Umbilical cord (tissue), 2 donors: ENCODE data around the gene PHF3. TPM values are rescaled to one million over a fixed set of nuclear protein-coding genes. Genes with fewer than 3 reads are reported as not detected.

Experiments
- DNase-seq: peaks from one replicate; pipeline ENCODE4 v3.0.0-alpha.2; 2015; ENCODE audit warnings: low spot score
- total RNA-seq: library from RNA; depleted of rRNA; stranded (reverse); fragments of >200 nt; gene quantifications from one replicate; pipeline ENCODE4 v1.2.3, GENCODE V29; 2014; ENCODE audit warnings: low replicate concordance; ENCODE audit not compliant: insufficient read depth

The PHF3 gene
- 91.2 TPM for total RNA-seq

DNA sequence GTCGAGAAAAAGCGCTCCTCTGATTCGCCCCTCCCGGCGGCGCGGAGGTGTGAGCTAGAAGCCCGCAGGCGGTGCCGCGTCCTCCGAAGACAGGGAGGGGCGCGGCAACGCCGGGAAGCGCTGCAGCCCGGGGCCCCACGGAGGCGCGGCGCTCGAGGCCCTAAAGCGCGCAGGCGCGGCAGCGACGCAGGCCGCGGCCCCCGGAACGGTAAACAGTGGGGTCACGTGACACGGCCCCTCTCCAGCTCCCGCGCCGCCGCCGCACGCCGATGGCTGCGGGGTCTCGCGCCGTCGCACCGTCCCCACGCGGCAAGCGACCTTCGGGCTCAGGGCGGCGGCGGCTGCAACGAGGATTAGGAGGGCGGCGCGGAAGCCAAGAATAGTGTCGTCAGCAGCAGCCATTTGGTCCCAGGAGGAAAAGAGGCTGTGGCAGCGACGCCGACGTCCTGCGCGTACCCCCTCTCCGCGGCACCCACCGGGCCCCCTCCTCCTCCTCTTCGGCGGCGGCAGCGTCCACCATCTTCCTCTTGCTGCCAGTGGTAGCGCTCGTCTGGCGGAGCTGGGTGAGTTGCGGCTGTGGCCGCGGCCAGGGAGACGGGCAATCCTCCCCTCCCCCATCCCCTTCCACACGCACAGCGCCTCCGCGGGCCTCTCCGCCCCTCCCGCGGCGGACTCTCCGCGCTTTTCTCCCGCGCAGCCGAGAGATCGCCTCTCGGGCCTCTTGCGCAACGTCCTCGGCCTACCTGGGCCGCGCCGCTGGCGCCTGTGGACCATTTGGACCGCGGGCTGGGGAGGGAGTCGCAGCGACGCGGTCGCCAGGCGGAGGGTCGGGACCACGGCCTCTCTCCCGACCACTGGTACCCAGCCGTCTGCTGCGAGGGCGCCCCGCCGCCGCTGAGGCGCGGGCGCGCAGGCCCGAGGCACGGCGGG is at the start of gene PHF3:
Gene PHF3 (plus strand): TSS at position 215 of the 930 bp plus-strand sequence. CDS start 10,750 bp downstream, outside the sequence.
- peak; percentile 97 for DNase-seq

DNA sequence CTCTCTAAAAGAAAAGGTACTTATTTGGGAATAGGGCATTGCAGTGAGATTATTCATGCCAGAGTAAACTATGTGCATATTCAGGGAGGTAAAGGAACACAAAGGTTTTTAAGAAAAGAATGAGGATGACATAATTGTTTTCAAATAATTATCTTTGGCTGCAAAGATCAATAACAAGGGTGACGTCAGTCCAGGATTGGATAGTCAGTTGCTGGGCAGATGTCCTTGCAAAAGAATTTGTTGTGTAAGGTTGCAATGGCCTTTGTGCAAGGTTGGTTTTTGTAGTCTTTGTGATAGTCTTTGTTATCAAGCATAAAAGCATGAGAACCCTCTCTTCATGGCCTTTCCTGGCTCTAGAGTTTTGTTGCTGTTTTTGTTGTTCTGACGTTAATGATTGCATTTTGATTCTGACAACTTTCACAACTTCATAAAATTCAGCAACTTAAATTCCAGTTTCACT is 45.6 kb upstream of the PHF3 start:
- no peak for DNase-seq

DNA sequence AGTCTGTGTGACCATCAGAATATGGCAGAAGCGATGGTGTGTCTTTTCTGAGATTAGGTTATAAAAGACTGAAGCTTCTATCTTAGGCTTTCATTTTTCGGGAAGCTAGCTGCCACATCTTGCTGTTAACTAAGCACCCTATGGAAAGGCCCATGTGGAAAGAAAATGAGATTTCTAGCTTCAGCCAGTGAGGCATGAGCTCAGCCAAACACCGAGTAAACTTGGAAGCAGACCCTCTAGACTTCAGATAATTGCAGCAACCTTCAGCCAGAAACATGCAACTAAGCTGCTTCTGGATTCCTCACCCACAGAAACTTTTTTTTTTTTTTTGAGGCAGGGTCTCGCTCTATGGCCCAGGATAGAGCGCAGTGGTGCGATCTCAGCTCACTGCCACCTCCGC is 42.7 kb upstream of the PHF3 start:
- DNase-seq = no peak

DNA sequence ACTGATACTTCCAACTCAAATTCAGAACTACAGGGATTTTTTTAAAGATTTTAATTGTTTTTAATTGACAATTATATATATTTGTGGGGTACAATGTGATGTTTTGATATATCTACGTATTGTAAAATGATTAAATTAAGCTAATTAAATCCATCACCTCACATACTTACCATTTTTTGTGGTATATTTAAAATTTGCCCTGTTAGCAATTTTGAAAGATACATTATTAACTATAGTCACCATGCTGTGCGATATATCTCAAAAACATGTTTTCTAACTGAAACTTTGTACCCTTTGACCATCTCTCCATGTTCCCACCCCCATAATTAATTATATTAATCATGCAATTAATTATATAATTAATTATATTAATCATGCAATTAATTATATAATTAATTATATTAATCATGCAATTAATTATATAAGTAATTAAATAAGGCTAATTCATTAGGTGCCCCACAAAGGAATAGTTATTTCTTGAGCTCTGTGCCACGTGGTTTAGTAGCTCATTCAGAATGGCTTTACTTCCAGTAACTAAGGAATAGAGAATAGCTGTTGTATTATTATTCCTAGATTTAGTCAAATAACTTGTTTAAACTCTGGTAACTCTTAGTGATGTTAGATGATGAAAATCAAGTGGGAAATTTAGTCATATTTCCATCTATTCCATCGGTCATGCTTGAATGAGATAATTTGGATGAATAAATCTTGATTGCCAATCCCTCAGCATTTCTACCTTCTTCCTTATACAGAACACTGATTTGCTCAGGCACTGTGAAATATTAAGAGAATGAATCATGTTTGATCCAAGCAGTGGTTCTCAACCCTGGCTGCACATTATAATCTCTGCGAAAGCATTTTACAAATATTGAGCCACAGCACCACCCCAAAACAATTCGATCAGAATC is 38.2 kb upstream of the PHF3 start:
- no peak for DNase-seq

- DNase-seq = peak; percentile 80
These were observed 37.3 kb upstream of the PHF3 start for GRCh38 chr6:63598049-63599036.

DNA sequence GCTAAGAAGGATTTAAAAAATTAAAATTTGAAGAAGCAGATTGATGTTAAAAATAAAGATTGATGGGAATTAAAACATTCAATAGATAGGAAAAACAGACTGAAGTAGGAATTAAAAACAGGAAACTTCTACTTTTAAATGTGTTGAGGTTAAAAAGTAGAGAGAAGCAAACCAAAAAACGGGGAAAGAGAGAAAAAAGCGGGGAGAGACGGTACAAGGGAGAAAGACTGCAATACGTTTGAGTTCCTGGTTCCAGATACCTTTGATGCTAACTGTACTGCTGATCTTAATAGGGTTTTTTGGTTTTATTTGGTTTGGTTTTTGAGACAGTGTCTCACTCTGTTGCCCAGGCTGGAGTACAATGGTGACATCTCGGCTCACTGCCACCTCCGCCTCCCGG is 36.4 kb upstream of the PHF3 start:
- no peak for DNase-seq

DNA sequence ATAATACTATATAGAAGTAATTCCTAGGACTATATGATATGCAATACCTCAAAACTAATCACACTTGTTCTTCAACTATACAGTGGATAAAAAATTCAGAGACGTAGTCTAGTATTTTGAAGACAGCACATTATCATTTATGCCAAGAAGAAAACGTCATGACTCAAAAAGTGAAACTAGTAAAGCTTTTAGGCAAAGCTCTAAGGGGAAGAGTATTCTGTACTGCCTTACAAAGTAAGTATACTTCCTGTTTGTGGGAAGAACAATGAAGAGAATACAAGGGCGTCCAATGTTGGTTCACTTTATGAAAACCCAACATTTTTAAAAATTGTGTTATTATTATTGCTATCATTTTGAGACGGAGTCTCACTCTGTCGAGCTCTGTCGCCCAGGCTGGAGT is 35.5 kb upstream of the PHF3 start:
- DNase-seq = no peak

DNA sequence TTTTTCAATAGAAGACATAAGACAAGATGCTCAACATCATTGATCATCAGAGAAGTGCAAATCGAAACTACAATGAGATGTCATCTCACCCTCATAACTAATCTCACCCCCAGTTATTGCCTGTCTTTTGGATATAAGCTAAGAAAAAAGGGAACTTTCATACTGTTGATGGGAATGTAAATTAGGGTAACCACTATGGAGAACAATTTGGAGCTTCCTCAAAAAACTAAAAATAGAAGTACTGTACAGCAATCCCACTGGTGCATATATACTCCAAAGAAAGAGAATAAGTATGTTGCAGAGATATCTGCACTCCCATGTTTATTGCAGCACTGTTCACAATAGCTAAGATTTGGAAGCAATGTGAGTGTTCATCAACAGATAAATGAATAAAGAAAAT is 26.4 kb upstream of the PHF3 start:
- no peak for DNase-seq

- DNase-seq = no peak
These were observed 24.7 kb upstream of the PHF3 start for GRCh38 chr6:63610944-63611343.

GRCh38 chr6:63611560-63611959 is 24.0 kb upstream of the PHF3 start:
- no peak for DNase-seq

DNA sequence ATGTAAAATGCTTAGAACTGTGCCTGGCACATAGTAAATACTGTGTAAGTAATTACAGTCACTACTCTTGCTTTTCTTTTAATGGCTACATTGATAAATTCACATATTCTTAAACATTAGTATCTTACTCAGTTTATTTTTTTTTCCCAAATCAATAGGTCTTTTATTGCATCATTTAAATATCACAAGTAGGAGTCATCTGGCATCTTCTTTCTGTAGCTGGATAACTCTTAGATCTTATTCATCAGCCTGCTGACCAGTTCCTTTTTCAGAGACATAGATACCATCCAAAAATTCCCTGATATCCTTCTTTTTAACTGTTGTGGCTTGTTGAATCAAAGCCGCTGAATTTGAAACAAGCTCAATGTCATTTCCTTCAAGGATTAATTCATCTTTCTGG is 20.0 kb upstream of the PHF3 start:
- DNase-seq = no peak

GRCh38 chr6:63624091-63624490 is 11.5 kb upstream of the PHF3 start:
- no peak for DNase-seq

GRCh38 chr6:63630466-63630865 is 5.1 kb upstream of the PHF3 start:
- DNase-seq = no peak

DNA sequence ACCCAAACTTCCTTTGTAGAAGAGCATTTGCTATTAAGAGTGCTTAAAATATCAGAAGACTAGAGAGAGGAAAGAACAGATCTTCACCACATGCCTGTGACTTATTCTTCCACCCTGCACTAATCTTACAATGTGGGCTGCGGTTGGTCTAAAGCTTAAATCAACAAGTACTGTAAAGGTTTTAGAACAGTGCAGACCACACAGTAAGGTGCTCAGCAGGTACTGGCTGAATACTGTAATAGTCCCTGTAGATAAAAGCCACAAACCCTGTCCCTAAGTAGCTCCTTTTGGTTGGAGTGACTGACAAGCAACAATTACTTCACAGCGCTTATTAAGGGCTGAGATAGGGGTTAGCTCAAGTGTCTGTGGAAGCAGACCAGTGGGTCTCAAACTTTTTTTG is 972 bp upstream of the PHF3 start:
- DNase-seq = no peak

DNA sequence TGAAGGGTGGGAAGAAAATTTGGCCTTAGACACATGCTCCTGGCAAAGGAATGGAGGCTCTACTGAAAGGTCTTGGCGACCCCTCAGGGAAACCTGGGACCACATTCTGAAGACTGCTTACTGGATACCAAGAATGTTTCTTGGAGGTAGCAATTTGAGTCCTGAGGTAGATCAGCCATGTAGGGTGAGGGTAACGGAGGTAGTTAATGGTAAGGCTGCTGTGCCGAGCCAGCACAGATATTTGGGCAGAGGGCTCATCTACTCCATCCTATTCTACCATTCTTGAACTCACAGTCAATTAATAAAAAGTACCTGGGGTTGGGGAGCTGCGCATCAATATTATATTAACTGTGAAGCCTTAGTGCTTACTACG is 401 bp upstream of the PHF3 start:
- DNase-seq = no peak

DNA sequence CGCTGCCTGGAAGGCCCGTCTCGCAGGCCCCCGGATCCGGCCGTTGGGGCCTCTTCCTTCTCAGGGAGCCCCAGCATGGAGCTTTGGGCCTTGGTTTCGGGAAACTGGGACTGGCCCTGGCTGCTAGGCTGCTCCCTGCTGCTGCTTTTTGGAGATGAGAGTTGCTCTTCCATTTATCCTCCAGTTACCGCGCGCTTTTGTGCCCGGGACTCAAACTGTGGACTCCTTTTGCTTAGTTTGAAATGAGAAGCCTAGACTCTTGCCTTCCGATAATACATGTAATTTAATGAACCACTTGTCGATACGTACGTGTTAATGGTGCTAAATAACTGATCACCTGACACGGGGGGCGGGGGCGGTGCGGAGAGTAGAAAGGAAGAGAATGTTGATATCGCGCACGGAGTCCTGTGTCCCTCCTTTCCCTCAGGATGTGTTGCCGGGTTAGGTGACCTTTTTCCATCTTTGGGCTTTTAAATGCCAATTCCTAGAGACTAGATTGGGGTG is 968 bp downstream of the PHF3 start:
- DNase-seq = peak; percentile 48

- DNase-seq = no peak
These were observed 2.4 kb downstream of the PHF3 start for GRCh38 chr6:63637865-63638445.

GRCh38 chr6:63640062-63640461 is 4.5 kb downstream of the PHF3 start:
- DNase-seq = no peak

DNA sequence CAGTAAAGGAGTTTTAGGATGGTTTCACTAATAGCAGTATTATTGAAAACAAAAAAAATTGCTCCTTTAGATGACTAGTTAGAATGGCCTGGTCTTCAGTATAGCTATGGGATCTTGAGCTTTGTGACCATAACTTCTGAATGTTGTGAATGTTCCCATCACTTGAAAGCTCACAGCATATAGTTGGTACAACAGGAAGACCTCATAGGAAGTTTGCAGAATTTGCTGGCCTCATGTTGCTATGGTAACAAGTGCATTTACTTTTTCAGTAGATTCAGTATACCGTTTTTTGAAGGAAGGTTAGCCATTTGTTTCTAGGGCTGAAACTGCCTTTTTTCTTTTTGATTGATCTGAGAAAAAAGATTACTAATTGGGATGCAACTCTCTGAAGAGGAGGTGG is 8.3 kb downstream of the PHF3 start:
- peak; percentile 17 for DNase-seq

- DNase-seq = no peak
These were observed 9.2 kb downstream of the PHF3 start for GRCh38 chr6:63644668-63645326.
